HG03469 (cell line): ENCODE measurements around the gene ZNHIT1.
A peak's percentile ranks its signal among the peaks of the same experiment; 100 is the strongest.

ENCODE experiments used
- ATAC-seq: cut with Tn5 transposase; IDR thresholded peaks from one replicate; pipeline ENCODE4 v1.9.1; 2021; ENCODE audit warnings: mild to moderate bottlenecking, moderate library complexity, moderate number of reproducible peaks; ENCODE audit not compliant: unreplicated experiment

ZNHIT1 gene

DNA sequence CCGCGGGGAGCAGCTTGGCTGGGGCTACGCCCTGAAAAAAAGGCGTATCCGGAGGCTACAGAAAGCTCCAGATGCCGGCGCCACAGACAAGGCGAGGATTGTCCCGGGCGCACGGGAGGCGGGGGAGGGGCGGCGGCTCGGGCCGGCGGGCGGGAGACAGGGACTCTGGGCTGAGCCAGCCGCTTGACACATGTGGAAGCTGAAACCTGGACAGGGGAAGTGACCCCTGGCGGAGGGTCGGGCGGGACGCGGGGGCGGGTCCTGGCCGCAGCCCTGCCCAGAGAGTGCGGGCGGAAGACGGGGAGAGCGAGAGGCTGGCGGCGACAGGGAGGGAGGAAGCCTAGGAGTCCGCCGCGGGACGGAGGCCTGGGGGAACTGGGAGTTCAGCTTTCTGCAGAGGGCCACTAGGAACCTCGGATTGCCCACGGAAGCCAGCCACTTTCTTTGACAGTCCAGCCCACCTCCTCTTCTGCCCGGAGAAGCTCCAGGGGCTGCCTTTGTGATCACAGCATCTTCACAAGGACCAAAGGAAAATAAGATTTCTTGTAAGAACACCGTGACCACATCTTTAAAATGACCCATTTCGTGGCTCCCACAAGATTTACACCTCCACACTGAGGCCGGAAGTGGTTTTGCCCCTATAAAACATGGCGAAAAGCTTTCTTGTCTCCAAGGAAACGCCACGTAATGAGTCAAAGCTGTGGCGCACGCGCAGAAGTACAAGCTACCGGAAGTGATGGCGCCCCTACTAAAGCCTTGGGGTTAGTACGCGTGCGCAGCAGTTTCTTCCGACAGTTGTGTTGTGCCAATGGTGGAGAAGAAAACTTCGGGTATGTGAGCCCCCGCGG, at the start of gene ZNHIT1, which contains the start of gene PLOD3:
ZNHIT1 (plus strand) TSS at position 778 of the 848 bp plus-strand sequence; CDS start at position 809, 31 bp downstream.
PLOD3 (minus strand) TSS at position 194 of the 848 bp plus-strand sequence. CDS start 307 bp downstream, outside the sequence.
- ATAC-seq: peak; percentile 37

DNA sequence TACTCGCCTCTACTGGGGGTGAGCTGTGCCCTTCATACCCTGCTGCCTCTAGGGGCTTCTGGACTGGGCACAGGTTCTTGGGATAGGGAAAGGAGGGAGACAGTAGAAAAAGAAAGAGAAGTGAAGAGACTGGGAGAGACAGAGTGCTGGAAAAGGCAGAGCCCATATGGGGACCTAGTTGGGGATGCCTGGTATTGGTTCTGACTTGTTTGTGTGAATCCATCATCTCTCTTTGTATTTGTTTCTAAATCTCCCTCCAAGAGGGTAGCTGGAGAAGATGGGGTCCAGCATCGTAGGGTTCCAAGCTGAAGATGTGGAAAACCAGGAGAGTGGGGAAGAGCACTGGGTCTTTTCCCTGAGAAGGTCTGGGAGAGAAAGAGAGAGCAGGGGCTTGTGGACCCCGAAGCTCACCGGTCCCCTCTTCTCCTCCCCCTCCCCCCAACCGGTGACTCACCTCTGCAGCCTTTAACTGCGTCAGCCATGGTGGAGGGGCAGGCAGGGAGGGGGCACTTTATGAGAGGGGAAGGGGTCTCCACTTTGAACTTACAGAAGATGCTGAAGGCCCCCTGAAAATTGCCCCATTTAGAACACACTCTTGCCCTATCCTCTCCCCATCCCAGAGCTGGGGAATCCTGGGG, 49.4 kb upstream of the ZNHIT1 start:
- no peak for ATAC-seq

GRCh38 chr7:101169110-101169837, 48.7 kb upstream of the ZNHIT1 start:
- ATAC-seq: no peak

- no peak for ATAC-seq
These were observed 48.0 kb upstream of the ZNHIT1 start for GRCh38 chr7:101169838-101170551.

GRCh38 chr7:101170617-101171441, 47.1 kb upstream of the ZNHIT1 start:
- no peak for ATAC-seq

- no peak for ATAC-seq
These were observed 46.5 kb upstream of the ZNHIT1 start for GRCh38 chr7:101171442-101171837.

DNA sequence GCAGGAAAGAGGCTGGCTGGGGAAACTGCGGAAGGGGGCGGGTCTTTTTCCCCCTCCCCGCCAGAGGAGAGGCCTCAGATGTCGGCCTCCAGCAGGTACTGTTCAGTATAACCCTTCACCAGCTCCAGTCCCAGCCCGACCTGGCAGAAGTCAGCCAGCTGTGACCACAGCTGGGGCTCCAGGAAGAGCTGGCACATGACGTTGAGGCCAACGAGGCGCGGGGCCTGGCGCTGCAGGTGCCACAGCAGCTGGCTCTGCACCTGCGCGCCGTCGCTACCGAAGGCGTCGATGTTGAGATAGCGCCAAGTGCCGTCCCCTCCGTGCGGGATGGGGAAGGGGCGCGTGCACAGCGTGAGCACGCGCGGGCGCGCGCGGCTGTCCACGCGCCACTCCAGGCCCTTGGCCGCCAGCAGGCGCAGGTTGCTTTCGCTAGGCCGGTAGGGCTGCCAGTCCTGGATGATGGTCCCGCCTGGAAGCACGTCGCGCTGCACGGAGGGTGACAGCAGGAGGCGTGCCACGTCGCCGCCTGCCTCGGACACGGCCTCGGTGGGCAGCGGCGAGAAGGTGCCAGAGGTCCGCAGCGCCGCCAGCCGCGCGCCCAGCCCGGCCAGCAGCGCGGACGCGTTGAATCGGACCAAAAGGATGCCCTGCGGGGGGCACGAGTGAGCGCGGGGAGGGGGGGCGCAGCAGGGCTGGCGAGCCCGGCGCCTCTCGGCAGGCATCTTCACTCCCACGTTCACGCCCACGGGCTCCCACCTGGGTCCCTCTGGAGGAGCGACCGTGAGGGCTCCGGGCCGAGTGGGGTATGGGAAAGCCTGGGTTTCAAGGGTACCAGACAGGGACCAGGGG, 45.7 kb upstream of the ZNHIT1 start:
- ATAC-seq: no peak

GRCh38 chr7:101172854-101173751, 44.9 kb upstream of the ZNHIT1 start:
- ATAC-seq: no peak

GRCh38 chr7:101173752-101174244, 44.2 kb upstream of the ZNHIT1 start:
- ATAC-seq: no peak

DNA sequence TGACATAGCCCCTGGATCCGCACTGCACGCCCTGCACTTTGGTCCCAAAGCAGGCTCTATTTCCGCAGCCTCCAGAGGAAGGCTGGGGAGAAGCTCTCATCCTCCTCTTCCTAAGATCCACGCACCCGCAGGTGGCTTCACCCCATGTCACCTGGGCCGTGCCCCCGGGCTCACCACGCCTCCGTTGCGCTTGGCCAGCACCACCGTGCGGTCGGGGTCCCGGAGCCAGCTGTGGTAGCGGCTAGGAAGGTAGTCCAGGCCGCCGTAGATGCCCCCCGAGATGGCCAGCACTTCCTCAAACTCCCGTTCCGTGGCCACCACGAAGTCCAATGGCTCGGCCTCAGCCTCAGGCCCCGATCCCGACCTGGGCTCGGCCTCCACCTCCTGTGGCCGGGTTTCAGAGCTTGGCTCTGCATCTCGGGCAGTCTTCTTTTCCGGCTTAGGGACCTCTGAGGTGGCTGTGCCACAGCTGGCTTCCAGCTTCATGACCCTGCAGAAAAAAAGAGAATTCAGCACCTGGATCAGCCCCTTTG, 43.6 kb upstream of the ZNHIT1 start:
- ATAC-seq: no peak

GRCh38 chr7:101175664-101176063, 42.3 kb upstream of the ZNHIT1 start:
- no peak for ATAC-seq

DNA sequence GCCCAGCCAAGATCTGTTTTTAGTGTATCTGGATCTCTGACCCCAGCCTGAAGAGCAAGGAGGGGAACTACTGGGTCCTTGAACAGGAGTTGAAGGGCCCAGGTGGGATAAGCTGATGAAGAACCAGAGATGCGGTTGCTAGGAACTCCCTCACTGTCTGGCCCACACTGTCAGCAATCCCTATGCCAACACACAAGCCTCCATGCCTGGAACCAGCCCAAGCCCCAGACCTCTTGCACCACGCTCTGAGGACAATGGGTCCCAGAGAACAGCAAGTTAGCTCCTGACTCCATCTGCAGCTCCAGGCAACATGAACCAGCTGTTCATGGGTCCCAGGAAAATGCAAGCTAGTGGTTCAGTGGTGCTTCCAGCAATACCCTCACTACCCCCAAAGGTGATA, 40.3 kb upstream of the ZNHIT1 start:
- ATAC-seq: no peak

GRCh38 chr7:101179117-101179516, 38.8 kb upstream of the ZNHIT1 start:
- no peak for ATAC-seq

- no peak for ATAC-seq
These were observed 38.3 kb upstream of the ZNHIT1 start for GRCh38 chr7:101179713-101180112.

DNA sequence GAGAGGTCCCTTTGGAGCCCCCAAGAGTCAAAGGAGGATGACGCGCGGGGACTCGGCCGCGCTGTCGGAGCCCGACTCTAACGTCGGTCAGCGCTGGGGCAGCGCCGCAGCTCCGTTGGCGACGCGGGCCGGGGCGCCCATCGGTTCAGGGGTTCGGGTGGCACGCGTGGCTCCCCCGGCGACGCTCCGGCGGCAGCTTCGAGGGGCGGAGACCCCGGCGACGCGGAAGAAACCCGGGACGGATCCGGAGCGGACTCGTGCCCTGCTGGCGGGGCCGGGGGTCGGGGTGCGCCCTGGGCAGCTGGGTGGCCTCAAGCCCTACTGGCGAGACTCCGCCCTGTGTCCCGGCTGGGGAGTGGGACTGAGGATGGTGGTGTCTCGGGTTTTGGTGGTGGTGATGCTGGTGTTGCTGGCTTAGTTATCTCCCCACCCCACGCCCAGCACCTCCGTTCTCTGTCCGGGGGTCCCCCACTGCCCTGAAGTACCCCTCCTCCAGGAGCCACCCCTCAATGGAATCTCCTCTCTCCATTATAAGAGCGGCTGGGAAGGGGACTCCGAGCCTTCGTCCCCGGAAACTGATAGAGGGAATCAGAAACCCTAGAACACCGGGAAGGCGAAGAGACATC, 37.7 kb upstream of the ZNHIT1 start, which contains the start of gene NAT16:
NAT16 (minus strand) TSS at position 164 of the 626 bp plus-strand sequence. CDS start 5,486 bp downstream, outside the sequence.
- ATAC-seq: no peak

GRCh38 chr7:101185258-101185839, 32.6 kb upstream of the ZNHIT1 start:
- no peak for ATAC-seq

DNA sequence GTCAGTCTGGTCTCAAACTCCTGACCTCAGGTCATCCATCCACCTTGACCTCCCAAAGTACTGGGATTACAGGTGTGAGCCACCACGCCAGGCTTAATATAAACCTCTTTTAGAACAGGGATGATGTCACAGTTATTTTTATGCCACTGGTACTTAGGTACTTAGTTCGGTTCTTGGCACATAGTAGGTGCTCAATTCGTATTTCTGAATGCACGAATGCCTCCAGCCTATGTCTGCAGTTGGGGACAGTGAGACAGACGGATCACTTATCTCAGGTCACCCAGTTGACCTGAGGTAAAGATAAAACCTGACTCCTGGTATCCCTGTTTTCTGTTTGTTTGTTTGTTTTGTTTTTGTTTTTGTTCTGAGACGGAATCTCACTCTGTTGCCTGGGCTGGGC, 31.8 kb upstream of the ZNHIT1 start:
- ATAC-seq: no peak
